ENCODE results near the gene SCNM1.

- TF ChIP-seq POLR2AphosphoS5 (IDR thresholded peaks at IDR 0.05; ENCODE audit: borderline replicate concordance, low read depth, low read length) (no peak), EZH2 (IDR thresholded peaks at IDR 0.05) (no peak)
These were observed 41.1 kb upstream of the SCNM1 start for GRCh38 chr1:151124763-151125403.

Data from SK-N-MC (cell line).